Measurements from ENCODE around the gene ARHGAP31.

ARHGAP31 gene

GRCh38 chr3:119276680-119277079, 17.5 kb upstream of the ARHGAP31 start:
- no peak for ATAC-seq

DNA sequence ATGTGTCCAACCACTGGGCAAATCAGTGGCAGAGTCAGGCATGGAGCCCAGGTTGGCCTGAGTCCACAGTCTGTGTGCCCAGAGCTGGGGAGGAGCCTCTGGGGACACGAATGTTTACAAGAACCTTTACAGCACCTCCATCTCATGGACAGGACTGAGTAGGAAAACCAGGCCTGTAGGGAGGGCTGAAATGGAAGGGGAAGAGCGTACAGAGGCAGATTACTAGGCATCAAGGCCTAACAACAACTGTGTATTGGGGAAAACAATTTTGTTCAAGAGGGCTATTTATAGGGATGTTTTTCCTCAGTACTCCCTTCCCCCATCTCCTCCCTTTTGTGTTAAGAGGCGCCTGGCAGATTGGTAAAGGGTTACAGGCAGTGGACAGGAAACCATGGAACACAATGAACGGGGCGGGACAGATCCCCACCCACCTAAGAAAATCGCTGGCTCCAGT, 15.1 kb upstream of the ARHGAP31 start:
- TF ChIP-seq RARB (CRISPR knock-in tag; IDR thresholded peaks at IDR 0.05), result no peak
- no peak for TF ChIP-seq ZFP3 (CRISPR knock-in tag; IDR thresholded peaks at IDR 0.05)
- no peak for TF ChIP-seq PPARA (CRISPR knock-in tag; IDR thresholded peaks at IDR 0.05; ENCODE audit: borderline replicate concordance)
- no peak for TF ChIP-seq ZNF8 (CRISPR knock-in tag; IDR thresholded peaks at IDR 0.05)
- TF ChIP-seq ZFP30 (CRISPR knock-in tag; IDR thresholded peaks at IDR 0.05), result no peak
- TF ChIP-seq TSHZ2 (CRISPR knock-in tag; IDR thresholded peaks at IDR 0.05), result no peak
- TF ChIP-seq, protein P1, sequence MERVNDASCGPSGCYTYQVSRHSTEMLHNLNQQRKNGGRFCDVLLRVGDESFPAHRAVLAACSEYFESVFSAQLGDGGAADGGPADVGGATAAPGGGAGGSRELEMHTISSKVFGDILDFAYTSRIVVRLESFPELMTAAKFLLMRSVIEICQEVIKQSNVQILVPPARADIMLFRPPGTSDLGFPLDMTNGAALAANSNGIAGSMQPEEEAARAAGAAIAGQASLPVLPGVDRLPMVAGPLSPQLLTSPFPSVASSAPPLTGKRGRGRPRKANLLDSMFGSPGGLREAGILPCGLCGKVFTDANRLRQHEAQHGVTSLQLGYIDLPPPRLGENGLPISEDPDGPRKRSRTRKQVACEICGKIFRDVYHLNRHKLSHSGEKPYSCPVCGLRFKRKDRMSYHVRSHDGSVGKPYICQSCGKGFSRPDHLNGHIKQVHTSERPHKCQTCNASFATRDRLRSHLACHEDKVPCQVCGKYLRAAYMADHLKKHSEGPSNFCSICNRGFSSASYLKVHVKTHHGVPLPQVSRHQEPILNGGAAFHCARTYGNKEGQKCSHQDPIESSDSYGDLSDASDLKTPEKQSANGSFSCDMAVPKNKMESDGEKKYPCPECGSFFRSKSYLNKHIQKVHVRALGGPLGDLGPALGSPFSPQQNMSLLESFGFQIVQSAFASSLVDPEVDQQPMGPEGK (CRISPR knock-in tag; IDR thresholded peaks at IDR 0.05; ENCODE audit: borderline replicate concordance), result no peak
- no peak for TF ChIP-seq TCF4 (CRISPR knock-in tag; IDR thresholded peaks at IDR 0.05; ENCODE audit: borderline replicate concordance)
- no peak for TF ChIP-seq ZNF565 (CRISPR knock-in tag; conservative IDR thresholded peaks at IDR 0.05; ENCODE audit: low read depth)
- ATAC-seq, result no peak

More at GRCh38 chr3:119276680-119277079, 17.5 kb upstream of the ARHGAP31 start:
- no peak for TF ChIP-seq ESRRG (CRISPR knock-in tag; IDR thresholded peaks at IDR 0.05)
- TF ChIP-seq ARNTL (CRISPR knock-in tag; IDR thresholded peaks at IDR 0.05; ENCODE audit: borderline replicate concordance, low read depth), result no peak
- no peak for TF ChIP-seq GLIS3 (CRISPR knock-in tag; IDR thresholded peaks at IDR 0.05)
- TF ChIP-seq, protein P2, sequence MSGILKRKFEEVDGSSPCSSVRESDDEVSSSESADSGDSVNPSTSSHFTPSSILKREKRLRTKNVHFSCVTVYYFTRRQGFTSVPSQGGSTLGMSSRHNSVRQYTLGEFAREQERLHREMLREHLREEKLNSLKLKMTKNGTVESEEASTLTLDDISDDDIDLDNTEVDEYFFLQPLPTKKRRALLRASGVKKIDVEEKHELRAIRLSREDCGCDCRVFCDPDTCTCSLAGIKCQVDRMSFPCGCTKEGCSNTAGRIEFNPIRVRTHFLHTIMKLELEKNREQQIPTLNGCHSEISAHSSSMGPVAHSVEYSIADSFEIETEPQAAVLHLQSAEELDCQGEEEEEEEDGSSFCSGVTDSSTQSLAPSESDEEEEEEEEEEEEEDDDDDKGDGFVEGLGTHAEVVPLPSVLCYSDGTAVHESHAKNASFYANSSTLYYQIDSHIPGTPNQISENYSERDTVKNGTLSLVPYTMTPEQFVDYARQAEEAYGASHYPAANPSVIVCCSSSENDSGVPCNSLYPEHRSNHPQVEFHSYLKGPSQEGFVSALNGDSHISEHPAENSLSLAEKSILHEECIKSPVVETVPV (CRISPR knock-in tag; IDR thresholded peaks at IDR 0.05), result no peak
- no peak for TF ChIP-seq ZC3H10 (CRISPR knock-in tag; IDR thresholded peaks at IDR 0.05)
- TF ChIP-seq OSR1 (CRISPR knock-in tag; IDR thresholded peaks at IDR 0.05), result no peak
- no peak for TF ChIP-seq CSDC2 (CRISPR knock-in tag; IDR thresholded peaks at IDR 0.05)
- TF ChIP-seq ZNF8 (CRISPR knock-in tag; IDR thresholded peaks at IDR 0.05), result no peak
- no peak for TF ChIP-seq ZNF70 (CRISPR knock-in tag; IDR thresholded peaks at IDR 0.05)
- TF ChIP-seq, protein P1 (CRISPR knock-in tag; IDR thresholded peaks at IDR 0.05; ENCODE audit: borderline replicate concordance), result no peak
- no peak for TF ChIP-seq PPARA (CRISPR knock-in tag; IDR thresholded peaks at IDR 0.05; ENCODE audit: borderline replicate concordance)
- TF ChIP-seq RARB (CRISPR knock-in tag; IDR thresholded peaks at IDR 0.05), result no peak

DNA sequence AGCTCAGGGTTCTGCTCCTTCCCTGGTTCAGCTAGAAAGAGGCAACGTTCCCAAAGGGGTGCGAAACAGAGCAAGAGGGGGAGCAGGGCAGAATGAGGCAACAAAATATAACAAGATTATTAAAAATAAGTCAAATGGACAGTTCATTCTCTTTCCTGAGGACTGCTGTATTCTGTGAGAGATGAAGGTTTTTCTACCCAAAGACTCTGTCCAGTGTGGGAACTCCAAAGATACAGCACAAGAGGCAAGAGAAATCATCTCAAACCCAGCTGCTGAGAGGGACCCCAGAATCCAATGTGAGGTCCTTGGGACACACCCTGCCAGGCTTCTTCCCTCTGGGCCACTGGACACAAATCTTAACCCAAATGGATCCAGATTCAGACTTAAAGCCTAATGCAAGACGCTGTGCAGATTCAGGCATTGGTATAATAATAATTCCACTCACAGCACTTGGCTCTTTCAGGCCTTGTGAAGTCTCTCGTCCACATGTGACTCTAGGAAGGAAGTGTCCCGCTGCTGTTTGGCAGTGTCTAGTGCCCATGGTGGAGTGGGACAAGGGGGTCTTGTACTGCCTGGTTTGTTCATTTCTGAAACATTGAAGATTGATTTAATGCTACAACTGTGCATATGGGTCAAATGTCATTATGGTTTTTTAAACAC, 14.5 kb upstream of the ARHGAP31 start:
- ATAC-seq, result no peak
- TF ChIP-seq TCF4 (CRISPR knock-in tag; IDR thresholded peaks at IDR 0.05; ENCODE audit: borderline replicate concordance) (no peak), ZFP30 (CRISPR knock-in tag; IDR thresholded peaks at IDR 0.05) (no peak)

GRCh38 chr3:119288669-119289403, 5.3 kb upstream of the ARHGAP31 start:
- ATAC-seq, result no peak
- TF ChIP-seq ESRRG (CRISPR knock-in tag; IDR thresholded peaks at IDR 0.05), result no peak
- TF ChIP-seq GLIS3 (CRISPR knock-in tag; IDR thresholded peaks at IDR 0.05), result no peak
- TF ChIP-seq OSR1 (CRISPR knock-in tag; IDR thresholded peaks at IDR 0.05), result no peak
- TF ChIP-seq TCF4 (CRISPR knock-in tag; IDR thresholded peaks at IDR 0.05; ENCODE audit: borderline replicate concordance), result no peak
- no peak for TF ChIP-seq TOX (CRISPR knock-in tag; IDR thresholded peaks at IDR 0.05; ENCODE audit: borderline replicate concordance)
- TF ChIP-seq PPARA (CRISPR knock-in tag; IDR thresholded peaks at IDR 0.05; ENCODE audit: borderline replicate concordance), result no peak
- no peak for TF ChIP-seq ZNF8 (CRISPR knock-in tag; IDR thresholded peaks at IDR 0.05)
- TF ChIP-seq SNAI2 (CRISPR knock-in tag; IDR thresholded peaks at IDR 0.05), result no peak
- no peak for TF ChIP-seq TSHZ2 (CRISPR knock-in tag; IDR thresholded peaks at IDR 0.05)
- TF ChIP-seq, protein P2 (CRISPR knock-in tag; IDR thresholded peaks at IDR 0.05), result no peak
- TF ChIP-seq ZFP3 (CRISPR knock-in tag; IDR thresholded peaks at IDR 0.05), result no peak
- no peak for TF ChIP-seq RARB (CRISPR knock-in tag; IDR thresholded peaks at IDR 0.05)

Measured in SK-N-SH treated with all-trans-retinoic acid at 6 μM for 48 hours (cell line).